GM21423 (cell line): ENCODE measurements around the gene C11orf54.
A peak's percentile ranks its signal among the peaks of the same experiment; 100 is the strongest.

Source experiments
- ATAC-seq: cut with Tn5 transposase; IDR thresholded peaks from one replicate; pipeline ENCODE4 v1.9.1; 2021; ENCODE audit warnings: mild to moderate bottlenecking, moderate library complexity; ENCODE audit not compliant: unreplicated experiment

Gene C11orf54

DNA sequence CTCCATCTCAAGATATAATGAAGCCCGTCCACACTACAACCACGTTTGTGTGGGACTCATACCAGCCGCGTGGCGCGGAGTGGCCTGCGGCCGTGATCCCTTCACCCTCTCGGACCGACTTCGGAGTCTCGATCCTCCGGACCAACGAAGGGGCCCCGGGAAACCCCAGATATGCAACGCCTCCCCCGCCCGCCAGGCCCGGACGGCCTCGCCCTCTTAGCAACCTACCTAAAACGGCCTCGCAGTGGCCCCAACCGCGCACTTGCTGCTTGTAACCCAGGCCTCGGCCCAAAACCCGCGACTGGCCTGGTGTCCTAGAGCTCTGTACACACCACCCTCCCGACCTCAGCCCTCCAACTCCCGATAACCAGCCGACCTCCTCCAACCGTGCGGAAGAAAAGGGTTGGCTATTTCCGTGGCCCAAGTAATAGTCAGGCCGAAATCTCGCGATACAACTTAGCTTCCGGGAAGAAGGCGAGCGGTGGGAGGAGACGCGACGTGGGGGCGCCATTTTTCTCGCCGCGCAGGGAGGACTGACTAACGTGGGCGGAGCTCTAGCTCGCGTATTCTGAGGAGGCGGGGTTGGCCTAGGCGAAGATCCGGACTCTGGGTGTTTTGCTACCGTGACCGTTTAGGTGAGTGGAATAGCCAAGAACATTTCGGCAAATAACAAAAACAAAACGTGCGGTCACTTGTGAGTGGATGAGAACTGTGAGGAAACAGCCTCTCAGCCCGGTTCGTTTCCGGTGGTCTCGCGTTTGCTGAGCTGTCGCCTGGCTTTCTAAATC lies at the start of gene C11orf54, which contains the start of gene TAF1D:
TSS of gene C11orf54 (plus strand) at position 579 of the 788 bp plus-strand sequence. CDS start 5,722 bp downstream, outside the sequence.
TSS of gene TAF1D (minus strand) at position 402 of the 788 bp plus-strand sequence. CDS start 2,191 bp downstream, outside the sequence.
- peak; percentile 85 for ATAC-seq

GRCh38 chr11:93694109-93694508 lies 47.4 kb upstream of the C11orf54 start:
- ATAC-seq = no peak

GRCh38 chr11:93694557-93694956 lies 46.9 kb upstream of the C11orf54 start:
- no peak for ATAC-seq

DNA sequence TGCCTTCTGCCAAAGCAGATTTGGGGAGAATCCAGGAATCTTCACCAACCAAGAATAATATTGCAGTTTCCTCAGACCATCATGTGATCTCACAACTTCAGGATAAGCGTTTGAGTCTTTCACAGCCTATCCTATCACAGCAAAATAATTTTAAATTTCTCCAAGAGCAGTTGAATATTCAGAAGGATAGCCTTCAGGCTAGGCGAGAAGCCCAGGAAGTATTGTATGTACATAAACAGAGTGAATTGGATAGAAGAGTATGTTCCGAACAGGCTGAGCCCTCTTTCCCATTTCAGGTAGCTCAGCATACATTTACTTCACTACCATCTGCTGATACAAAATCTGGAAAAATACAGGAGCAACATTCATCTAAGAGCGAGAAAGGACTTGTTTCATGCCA lies 43.9 kb upstream of the C11orf54 start:
- no peak for ATAC-seq

- ATAC-seq = no peak
Observed at GRCh38 chr11:93700830-93701229, 40.6 kb upstream of the C11orf54 start.

DNA sequence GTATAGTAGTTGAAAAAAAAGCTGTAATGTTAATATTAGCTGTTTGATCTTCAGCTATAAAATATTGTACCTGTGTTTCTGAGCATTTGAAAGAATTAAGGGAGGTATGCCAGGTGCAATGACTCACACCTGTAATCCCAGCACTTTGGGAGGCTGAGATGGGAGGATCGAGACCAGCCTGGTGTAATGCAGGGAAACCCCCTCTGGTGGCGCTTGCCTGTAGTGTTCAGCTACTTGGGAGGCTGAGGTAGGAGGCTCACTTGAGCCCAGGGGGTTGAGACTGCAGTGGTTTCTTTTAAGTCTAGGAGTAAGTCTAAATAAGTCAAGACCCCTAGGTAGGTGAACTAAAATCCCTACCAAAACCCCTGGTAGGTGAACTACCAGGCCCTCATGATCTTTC lies 37.2 kb upstream of the C11orf54 start:
- no peak for ATAC-seq

- no peak for ATAC-seq
Observed at GRCh38 chr11:93710239-93710638, 31.2 kb upstream of the C11orf54 start.

DNA sequence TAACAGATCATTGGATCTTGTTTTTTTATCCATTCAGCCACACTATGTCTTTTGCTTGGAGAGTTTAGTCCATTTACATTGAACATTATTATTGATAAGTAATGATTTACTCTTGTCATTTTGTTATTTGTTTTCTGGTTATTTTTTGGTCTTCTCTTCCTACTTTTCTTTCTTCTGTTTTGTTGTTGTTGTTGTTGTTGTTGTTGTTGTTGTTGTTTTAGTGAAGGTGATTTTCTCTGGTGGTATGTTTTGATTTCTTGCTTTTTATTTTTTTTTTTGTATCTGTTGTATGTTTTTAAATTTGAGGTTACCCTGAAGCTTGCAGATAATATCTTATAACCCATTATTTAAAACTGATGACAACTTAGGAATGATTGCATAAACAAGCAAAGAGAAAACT lies 28.8 kb upstream of the C11orf54 start:
- ATAC-seq = no peak

DNA sequence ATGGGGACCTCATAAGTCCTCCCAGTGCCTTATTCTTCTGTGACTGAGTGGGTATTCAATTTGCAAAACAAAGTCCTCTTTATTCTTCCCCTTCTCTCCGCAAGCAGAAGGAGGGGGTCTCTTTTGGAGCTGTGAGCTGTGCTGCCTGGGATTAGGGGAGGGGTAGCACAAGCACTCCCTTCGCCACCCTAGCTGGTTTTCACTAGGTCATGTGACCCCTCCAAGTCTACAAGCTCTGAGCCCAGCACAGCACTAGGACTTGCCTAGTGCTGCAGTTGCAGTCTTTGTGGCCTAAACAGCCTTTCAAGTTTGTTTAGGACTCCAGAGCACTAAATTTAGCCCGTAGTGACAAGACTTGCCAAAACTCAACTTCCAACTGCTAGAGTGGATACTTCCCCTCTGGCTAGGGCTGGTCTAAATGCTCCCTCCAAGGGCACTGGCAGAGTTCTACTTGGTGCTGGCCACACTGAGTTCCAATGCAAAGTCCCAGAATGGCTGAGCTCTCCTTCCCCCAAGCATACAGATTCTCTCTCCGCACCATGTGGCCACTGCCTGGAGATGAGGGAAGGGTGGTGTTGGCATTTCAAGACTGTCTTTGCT lies 25.6 kb upstream of the C11orf54 start:
- no peak for ATAC-seq

DNA sequence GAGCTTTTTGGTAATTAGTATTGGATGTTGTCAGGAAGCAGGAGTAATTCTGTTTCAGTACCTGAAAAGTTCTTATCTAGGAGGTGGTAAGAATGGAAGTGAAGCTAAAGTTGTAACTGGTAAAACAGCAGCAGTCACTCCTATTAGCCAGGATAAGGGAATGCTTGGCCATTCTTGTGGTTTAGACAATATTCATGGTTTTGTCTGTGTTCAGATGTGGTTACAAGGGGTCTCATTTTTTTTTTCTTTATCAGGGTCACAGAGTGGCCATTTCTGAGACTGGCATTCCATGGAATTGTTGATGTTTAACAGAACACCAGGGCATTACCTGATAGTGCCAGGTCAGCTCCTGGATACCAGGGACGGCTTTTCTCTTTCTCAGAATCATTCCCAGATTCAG lies 24.0 kb upstream of the C11orf54 start:
- ATAC-seq = no peak

GRCh38 chr11:93718057-93718563 lies 23.4 kb upstream of the C11orf54 start:
- ATAC-seq = peak; percentile 95

GRCh38 chr11:93719310-93719709 lies 22.2 kb upstream of the C11orf54 start:
- ATAC-seq = no peak

DNA sequence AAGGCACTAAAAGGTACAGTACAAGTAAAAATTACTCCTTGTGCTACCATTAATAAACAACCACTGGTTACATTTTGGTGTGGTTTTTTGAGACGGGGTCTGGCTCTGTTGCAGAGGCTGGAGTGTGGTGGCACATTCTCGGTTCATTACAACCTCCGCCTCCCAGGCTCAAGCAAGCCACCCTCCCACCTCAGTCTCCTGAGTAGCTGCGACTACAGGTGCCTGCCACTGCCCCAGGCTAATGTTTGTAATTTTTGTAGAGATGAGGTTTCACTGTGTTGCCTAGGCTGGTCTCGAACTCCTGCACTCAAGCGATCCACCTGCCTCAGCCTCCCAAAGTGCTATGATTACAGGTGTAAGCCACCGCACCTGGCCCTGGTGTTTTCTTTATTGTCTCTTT lies 20.9 kb upstream of the C11orf54 start:
- no peak for ATAC-seq

DNA sequence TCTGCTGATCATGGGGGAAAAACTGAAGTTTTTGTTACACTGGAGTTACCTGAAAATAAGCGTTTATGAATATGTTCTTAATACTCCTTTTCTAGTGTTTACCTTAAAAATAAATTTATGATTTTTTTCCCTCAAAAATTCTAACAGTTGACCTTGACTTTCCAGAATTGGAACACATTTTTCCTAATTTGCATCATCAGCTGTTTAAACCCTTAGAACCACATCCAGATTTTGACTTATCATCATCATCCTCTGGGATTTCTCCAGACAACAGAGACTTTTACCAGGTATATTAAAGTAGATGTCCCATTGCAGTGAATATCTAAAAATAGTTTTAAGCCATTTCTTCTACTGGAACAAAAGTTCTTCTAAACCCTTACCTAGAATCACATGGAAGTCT lies 17.4 kb upstream of the C11orf54 start:
- no peak for ATAC-seq

GRCh38 chr11:93727985-93728791 lies 13.3 kb upstream of the C11orf54 start:
- ATAC-seq = no peak

GRCh38 chr11:93728792-93729128 lies 12.7 kb upstream of the C11orf54 start:
- no peak for ATAC-seq

- no peak for ATAC-seq
Observed at GRCh38 chr11:93729129-93729616, 12.3 kb upstream of the C11orf54 start.

DNA sequence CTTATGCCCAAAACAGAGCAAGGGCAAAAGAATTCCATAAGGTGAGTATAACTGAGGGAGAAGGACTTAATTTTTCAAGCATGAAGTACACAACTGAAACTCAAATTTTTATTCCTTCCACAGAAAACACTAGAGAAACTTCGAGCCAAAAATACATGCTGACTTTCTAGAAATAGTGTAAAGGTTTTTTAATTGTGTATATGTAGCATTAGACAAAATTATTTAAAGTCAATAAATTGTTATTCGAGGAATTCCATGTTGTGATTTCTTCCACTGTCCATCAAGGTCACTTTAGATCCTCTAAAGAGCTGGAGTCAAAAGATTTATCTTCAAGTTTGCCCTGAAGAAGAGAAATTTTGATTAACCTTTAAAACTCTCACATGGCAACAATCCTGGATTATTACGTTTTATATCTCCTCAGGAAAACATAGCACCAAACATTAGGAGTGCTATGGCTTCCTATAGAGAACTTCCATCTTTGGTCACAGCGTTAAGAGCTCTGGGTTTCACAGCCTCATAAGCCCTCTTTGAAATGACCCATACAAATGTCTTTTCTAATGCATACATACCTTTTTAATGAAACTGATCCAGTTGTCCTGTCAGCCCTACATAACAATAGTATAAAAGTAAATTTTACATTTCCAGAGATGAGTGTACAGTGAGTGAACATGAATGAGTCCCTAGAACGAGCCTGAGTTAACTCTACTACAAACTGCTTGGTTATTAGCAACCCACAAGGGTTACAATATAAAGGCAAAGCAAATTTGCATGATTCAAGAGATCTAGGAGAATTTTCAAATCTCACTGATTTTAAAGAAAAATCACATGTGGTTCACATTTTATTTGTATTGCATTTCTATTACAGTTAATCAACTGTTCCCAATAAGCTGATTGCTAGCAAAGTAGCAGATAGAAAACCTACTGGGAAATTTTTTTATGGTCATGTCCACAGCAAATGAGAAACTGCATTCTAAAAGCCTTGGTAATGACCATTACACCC lies 11.1 kb upstream of the C11orf54 start:
- ATAC-seq = no peak

- ATAC-seq = no peak
Observed at GRCh38 chr11:93732237-93732892, 9.1 kb upstream of the C11orf54 start.

GRCh38 chr11:93733474-93733873 lies 8.0 kb upstream of the C11orf54 start:
- ATAC-seq = no peak
